Loucy (cell line): Measurements from ENCODE around the gene CCNJL.

ENCODE experiments used
- H2AFZ ChIP-seq: fragments of 200-600 bp; sonication (generic); 2 replicates; pipeline ENCODE4 v1.6.0; 2016; ENCODE audit warnings: antibody characterized with exemption, mild to moderate bottlenecking, low read length, moderate library complexity
- H3F3A ChIP-seq: fragments of 200-600 bp; 2 replicates; pipeline ENCODE4 v1.6.0; 2016; ENCODE audit warnings: antibody characterized with exemption, low read depth, mild to moderate bottlenecking
- H3K27me3 ChIP-seq: fragments of 200-600 bp; sonication (generic); 2 replicates; pipeline ENCODE4 v1.6.1; 2014; ENCODE audit warnings: low read length, mild to moderate bottlenecking; ENCODE audit not compliant: insufficient read depth, poor library complexity, severe bottlenecking
- H3K36me3 ChIP-seq: fragments of 200-600 bp; sonication (generic); 2 replicates; pipeline ENCODE4 v1.6.1; 2016; ENCODE audit warnings: low read length; ENCODE audit not compliant: insufficient read depth
- H3K4me1 ChIP-seq: fragments of 200-600 bp; sonication (generic); 2 replicates; pipeline ENCODE4 v1.5.1; 2014; ENCODE audit warnings: low read length, mild to moderate bottlenecking; ENCODE audit not compliant: insufficient read depth, poor library complexity, severe bottlenecking
- H3K4me2 ChIP-seq: fragments of 200-600 bp; sonication (generic); 2 replicates; pipeline ENCODE4 v1.6.0; 2014; ENCODE audit warnings: antibody characterized with exemption, low read length, low read depth, mild to moderate bottlenecking; ENCODE audit not compliant: poor library complexity, severe bottlenecking
- H3K4me3 ChIP-seq: fragments of 200-600 bp; sonication (generic); 2 replicates; pipeline ENCODE4 v1.5.1; 2014; ENCODE audit warnings: low read length, mild to moderate bottlenecking, mixed read lengths; ENCODE audit not compliant: poor library complexity, severe bottlenecking
- H3K79me2 ChIP-seq: fragments of 200-600 bp; sonication (generic); 2 replicates; pipeline ENCODE4 v1.6.1; 2014; ENCODE audit warnings: low read length; ENCODE audit not compliant: insufficient read depth
- H3K9ac ChIP-seq: fragments of 200-600 bp; sonication (generic); 2 replicates; pipeline ENCODE4 v1.6.0; 2014; ENCODE audit warnings: mild to moderate bottlenecking, low read depth, low read length, moderate library complexity; ENCODE audit not compliant: poor library complexity, severe bottlenecking
- H3K9me2 ChIP-seq: fragments of 200-600 bp; sonication (generic); replicated peaks from 2 replicates; pipeline ENCODE4 v1.6.1; 2016; ENCODE audit warnings: low read depth, low read length, mixed read lengths
- H3K9me3 ChIP-seq: fragments of 200-600 bp; sonication (generic); 2 replicates; pipeline ENCODE4 v1.6.1; 2014; ENCODE audit warnings: mild to moderate bottlenecking, antibody characterized with exemption, low read length, low read depth; ENCODE audit not compliant: insufficient read depth
- H4K20me1 ChIP-seq: fragments of 200-600 bp; sonication (generic); 2 replicates; pipeline ENCODE4 v1.6.0; 2014; ENCODE audit warnings: antibody characterized with exemption, low read length, mild to moderate bottlenecking; ENCODE audit not compliant: insufficient read depth, poor library complexity, severe bottlenecking
- CTCF ChIP-seq: fragments of 200-600 bp; sonication (generic); conservative IDR thresholded peaks from 2 replicates; pipeline ENCODE4 v1.5.1; 2014; ENCODE audit warnings: mild to moderate bottlenecking, antibody characterized with exemption, low read length
- EZH2phosphoT487 ChIP-seq: fragments of 200-600 bp; IDR thresholded peaks from 2 replicates; pipeline ENCODE4 v1.6.1; 2018; ENCODE audit warnings: antibody characterized with exemption, mild to moderate bottlenecking, moderate library complexity, borderline replicate concordance

The CCNJL gene

GRCh38 chr5:160240350-160240749, 72.0 kb downstream of the CCNJL start:
- no peaks in the 10 kb centered on the region for H3K9me2 ChIP-seq
- no peak overlapping the region for H3K4me2 ChIP-seq
- H3K79me2 ChIP-seq, result no peaks in the 10 kb centered on the region
- H3F3A ChIP-seq, result no peaks in the 10 kb centered on the region
- H3K4me3 ChIP-seq, result no peak overlapping the region
- H4K20me1 ChIP-seq, result no peaks in the 10 kb centered on the region
- H3K9ac ChIP-seq, result no peak overlapping the region
- H3K9me3 ChIP-seq, result no peaks in the 10 kb centered on the region
- no peaks in the 10 kb centered on the region for H3K4me1 ChIP-seq
- no peaks in the 10 kb centered on the region for H3K27me3 ChIP-seq
- H3K36me3 ChIP-seq, result no peaks in the 10 kb centered on the region
- TF ChIP-seq EZH2phosphoT487 (no peak), CTCF (no peak)
- H2AFZ ChIP-seq, result no peak overlapping the region

DNA sequence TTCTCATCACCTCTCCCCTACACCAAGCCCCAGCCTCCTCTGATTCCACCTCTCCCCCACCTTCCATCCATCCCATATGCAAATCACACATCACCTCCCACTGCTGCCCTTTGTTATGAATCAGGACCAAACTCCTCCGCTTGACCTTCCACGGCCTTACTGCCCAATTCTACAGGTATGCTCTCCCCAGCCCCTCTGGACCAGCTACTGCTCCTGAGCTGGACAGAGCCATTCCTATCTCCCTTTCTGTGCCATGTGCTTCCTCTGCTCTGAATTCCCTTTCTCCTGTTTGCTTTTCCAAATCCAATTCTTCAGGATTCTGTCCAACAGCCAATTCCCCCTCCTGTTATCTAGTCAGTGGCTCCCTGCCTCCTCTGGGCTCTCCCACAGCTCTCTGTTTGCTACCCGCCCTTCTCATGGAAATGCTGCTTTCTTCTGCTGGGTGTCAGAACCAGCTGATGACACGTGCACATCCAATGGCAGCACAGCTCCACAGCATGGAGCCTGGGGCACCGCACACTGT, 74.7 kb downstream of the CCNJL start:
- no peak overlapping the region for H3K4me2 ChIP-seq
- no peak for TF ChIP-seq CTCF
- H3K4me3 ChIP-seq, result no peak overlapping the region

GRCh38 chr5:160235731-160236130, 76.6 kb downstream of the CCNJL start:
- H3K9ac ChIP-seq, result no peak overlapping the region
- no peaks in the 10 kb centered on the region for H3K9me3 ChIP-seq
- no peaks in the 10 kb centered on the region for H3K4me1 ChIP-seq
- H4K20me1 ChIP-seq, result no peaks in the 10 kb centered on the region
- no peaks in the 10 kb centered on the region for H3K27me3 ChIP-seq
- H3K79me2 ChIP-seq, result no peaks in the 10 kb centered on the region
- H3K4me2 ChIP-seq, result no peak overlapping the region
- H3K36me3 ChIP-seq, result no peaks in the 10 kb centered on the region
- no peaks in the 10 kb centered on the region for H3F3A ChIP-seq
- no peaks in the 10 kb centered on the region for H3K9me2 ChIP-seq
- TF ChIP-seq EZH2phosphoT487 (no peak), CTCF (no peak)
- H3K4me3 ChIP-seq, result no peak overlapping the region
- no peak overlapping the region for H2AFZ ChIP-seq

More for the DNA sequence above, 74.7 kb downstream of the CCNJL start:
- Histone ChIP-seq H3K36me3 (no peaks in the 10 kb centered on the region), H3F3A (no peaks in the 10 kb centered on the region), H3K9ac (no peak overlapping the region), H3K27me3 (no peaks in the 10 kb centered on the region), H3K4me1 (no peaks in the 10 kb centered on the region), H3K9me3 (no peaks in the 10 kb centered on the region), H2AFZ (no peak overlapping the region), H3K79me2 (no peaks in the 10 kb centered on the region), H4K20me1 (no peaks in the 10 kb centered on the region), H3K9me2 (no peaks in the 10 kb centered on the region)
